ENCODE data around the gene MBIP.

Gene MBIP

GRCh38 chr14:36319899-36320199 is 588 bp downstream of the MBIP start:
- no peaks in the 10 kb centered on the region for H3K27me3 ChIP-seq (replicated peaks; ENCODE audit: control insufficient read depth, insufficient read depth, low read length)
- TF ChIP-seq, protein P1, sequence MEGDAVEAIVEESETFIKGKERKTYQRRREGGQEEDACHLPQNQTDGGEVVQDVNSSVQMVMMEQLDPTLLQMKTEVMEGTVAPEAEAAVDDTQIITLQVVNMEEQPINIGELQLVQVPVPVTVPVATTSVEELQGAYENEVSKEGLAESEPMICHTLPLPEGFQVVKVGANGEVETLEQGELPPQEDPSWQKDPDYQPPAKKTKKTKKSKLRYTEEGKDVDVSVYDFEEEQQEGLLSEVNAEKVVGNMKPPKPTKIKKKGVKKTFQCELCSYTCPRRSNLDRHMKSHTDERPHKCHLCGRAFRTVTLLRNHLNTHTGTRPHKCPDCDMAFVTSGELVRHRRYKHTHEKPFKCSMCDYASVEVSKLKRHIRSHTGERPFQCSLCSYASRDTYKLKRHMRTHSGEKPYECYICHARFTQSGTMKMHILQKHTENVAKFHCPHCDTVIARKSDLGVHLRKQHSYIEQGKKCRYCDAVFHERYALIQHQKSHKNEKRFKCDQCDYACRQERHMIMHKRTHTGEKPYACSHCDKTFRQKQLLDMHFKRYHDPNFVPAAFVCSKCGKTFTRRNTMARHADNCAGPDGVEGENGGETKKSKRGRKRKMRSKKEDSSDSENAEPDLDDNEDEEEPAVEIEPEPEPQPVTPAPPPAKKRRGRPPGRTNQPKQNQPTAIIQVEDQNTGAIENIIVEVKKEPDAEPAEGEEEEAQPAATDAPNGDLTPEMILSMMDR (IDR thresholded peaks at IDR 0.05; ENCODE audit: insufficient read depth, low read length, poor library complexity, severe bottlenecking), result no peak
- H3K36me3 ChIP-seq (ENCODE audit: control insufficient read depth, insufficient read depth, low read length), result no peaks in the 10 kb centered on the region
- no peak for DNase-seq (ENCODE audit: extremely low read depth, insufficient read length)
- H3K4me3 ChIP-seq (replicated peaks; ENCODE audit: low read depth, low read length), result peak overlapping the region; percentile 93

- Histone ChIP-seq H3K27me3 (replicated peaks; ENCODE audit: control insufficient read depth, insufficient read depth, low read length) (no peaks in the 10 kb centered on the region), H3K4me3 (replicated peaks; ENCODE audit: low read depth, low read length) (no peak overlapping the region), H3K36me3 (ENCODE audit: control insufficient read depth, insufficient read depth, low read length) (peaks cover 2% of the 10 kb centered on the region; the same call in 1 of the 2 replicates)
- DNase-seq (ENCODE audit: extremely low read depth, insufficient read length), result no peak
- TF ChIP-seq, protein P1 (IDR thresholded peaks at IDR 0.05; ENCODE audit: insufficient read depth, low read length, poor library complexity, severe bottlenecking), result no peak
Measured at GRCh38 chr14:36317650-36318049, 2.8 kb downstream of the MBIP start.

GRCh38 chr14:36316131-36316530 is 4.3 kb downstream of the MBIP start:
- Histone ChIP-seq H3K27me3 (replicated peaks; ENCODE audit: control insufficient read depth, insufficient read depth, low read length) (no peaks in the 10 kb centered on the region), H3K36me3 (ENCODE audit: control insufficient read depth, insufficient read depth, low read length) (peaks cover 5% of the 10 kb centered on the region), H3K4me3 (replicated peaks; ENCODE audit: low read depth, low read length) (no peak overlapping the region)
- TF ChIP-seq, protein P1 (IDR thresholded peaks at IDR 0.05; ENCODE audit: insufficient read depth, low read length, poor library complexity, severe bottlenecking), result no peak
- no peak for DNase-seq (ENCODE audit: extremely low read depth, insufficient read length)

GRCh38 chr14:36315159-36315853 is 5.1 kb downstream of the MBIP start:
- DNase-seq (ENCODE audit: extremely low read depth, insufficient read length), result no peak
- TF ChIP-seq, protein P1 (IDR thresholded peaks at IDR 0.05; ENCODE audit: insufficient read depth, low read length, poor library complexity, severe bottlenecking), result no peak
- Histone ChIP-seq H3K27me3 (replicated peaks; ENCODE audit: control insufficient read depth, insufficient read depth, low read length) (no peaks in the 10 kb centered on the region), H3K36me3 (ENCODE audit: control insufficient read depth, insufficient read depth, low read length) (peaks cover 6% of the 10 kb centered on the region), H3K4me3 (replicated peaks; ENCODE audit: low read depth, low read length) (no peak overlapping the region)

- TF ChIP-seq, protein P1 (IDR thresholded peaks at IDR 0.05; ENCODE audit: insufficient read depth, low read length, poor library complexity, severe bottlenecking), result no peak
- no peak overlapping the region for H3K4me3 ChIP-seq (replicated peaks; ENCODE audit: low read depth, low read length)
- H3K27me3 ChIP-seq (replicated peaks; ENCODE audit: control insufficient read depth, insufficient read depth, low read length), result no peaks in the 10 kb centered on the region
- H3K36me3 ChIP-seq (ENCODE audit: control insufficient read depth, insufficient read depth, low read length), result peaks cover 10% of the 10 kb centered on the region
- no peak for DNase-seq (ENCODE audit: extremely low read depth, insufficient read length)
Measured at GRCh38 chr14:36313898-36314297, 6.5 kb downstream of the MBIP start.

- TF ChIP-seq, protein P1 (IDR thresholded peaks at IDR 0.05; ENCODE audit: insufficient read depth, low read length, poor library complexity, severe bottlenecking), result no peak
- DNase-seq (ENCODE audit: extremely low read depth, insufficient read length), result no peak
- Histone ChIP-seq H3K4me3 (replicated peaks; ENCODE audit: low read depth, low read length) (no peak overlapping the region), H3K27me3 (replicated peaks; ENCODE audit: control insufficient read depth, insufficient read depth, low read length) (no peaks in the 10 kb centered on the region), H3K36me3 (ENCODE audit: control insufficient read depth, insufficient read depth, low read length) (peaks cover 10% of the 10 kb centered on the region)
Measured at GRCh38 chr14:36313206-36313605, 7.2 kb downstream of the MBIP start.
